Lower leg skin (tissue), 4 donors: ENCODE data around the gene PPP2R5C. TPM values are rescaled to one million over a fixed set of nuclear protein-coding genes. Genes with fewer than 3 reads are reported as not detected.
A peak's percentile ranks its signal among the peaks of the same experiment; 100 is the strongest.

Source experiments
- DNase-seq, 2 donors: peaks; one replicate each; pipeline ENCODE4 v3.0.0-alpha.2; 2019; ENCODE audit warnings: low spot score in 2 of 2
- H3K4me3 ChIP-seq: fragments of 200-600 bp; sonication (generic); 2 replicates; pipeline ENCODE4 v1.5.1; 2017; ENCODE audit warnings: mild to moderate bottlenecking, low read depth; ENCODE audit not compliant: poor library complexity, severe bottlenecking
- POLR2A ChIP-seq, 2 donors: fragments of 450-650 bp; IDR thresholded peaks; one replicate each; pipeline ENCODE4 v1.6.1; 2016 to 2017; ENCODE audit warnings: antibody characterized with exemption in 2 of 2, mild to moderate bottlenecking in 1 of 2, moderate library complexity in 1 of 2
- WGBS, 2 donors: methylation state at CpG; one replicate each; pipeline ENCODE4 v1.1.5; 2018; 5-methylcytosine and 5-hydroxymethylcytosine counted together
- intact Hi-C: fragments of 100-400 bp; cut with DNase I; formaldehyde crosslinking; loops from one replicate; pipeline ENCODE4 v1.15.0; 2023; ENCODE audit warnings: low total_unique reads
- total RNA-seq, 4 donors: library from RNA; depleted of rRNA; stranded (reverse); fragments of >200 nt; gene quantifications; one replicate each; pipeline ENCODE4 v1.1.0, GENCODE V29; 2016
- TF ChIP-seq, protein P1 (sequence below), 3 donors: fragments of 450-650 bp; IDR thresholded peaks; one replicate each; pipeline ENCODE4 v1.5.1; 2016; ENCODE audit warnings: antibody characterized with exemption in 3 of 3, mild to moderate bottlenecking in 3 of 3, moderate library complexity in 2 of 3

PPP2R5C gene
- total RNA-seq, 4 donors from 2014 or later, result 74.6 to 89.9 (median 80.3) TPM

DNA sequence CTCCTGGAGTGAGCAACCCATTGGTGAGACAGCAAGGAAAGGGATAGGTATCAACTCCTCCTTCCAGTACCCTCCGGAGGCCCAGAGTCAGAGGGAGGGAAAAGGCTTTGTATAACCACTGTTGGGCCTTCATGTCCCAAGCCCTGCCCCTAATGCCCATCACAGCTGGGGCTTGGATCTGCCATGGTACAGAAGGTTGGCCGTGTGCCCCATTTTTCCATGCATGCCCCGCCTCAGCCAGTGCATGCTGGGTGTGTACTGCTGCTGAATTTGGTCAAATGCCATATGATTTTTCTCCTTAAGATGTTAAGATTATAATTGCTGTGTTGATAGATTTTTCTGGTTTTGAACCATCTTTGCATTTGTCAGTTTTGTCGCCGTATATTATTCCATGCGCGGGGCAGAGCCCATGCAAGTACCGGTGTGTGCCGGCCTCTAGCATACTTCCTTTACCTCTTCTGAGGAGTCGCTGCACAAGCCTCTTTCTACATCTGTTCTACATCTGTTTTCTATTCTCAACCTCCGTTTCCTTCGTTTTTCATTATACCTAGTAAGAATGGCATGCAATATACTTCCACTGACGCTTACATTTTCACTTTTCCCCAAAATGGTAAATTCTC is 26.6 kb downstream of the PPP2R5C start:
- intact Hi-C loops, result no loop called here
- DNase-seq, result no peak
- 63 to 64% methylated on average over 13 of the region's 13 CpGs for WGBS, 2 donors
- H3K4me3 ChIP-seq, result no peak overlapping the region
- no peak for TF ChIP-seq POLR2A (IDR thresholded peaks at IDR 0.05)
- TF ChIP-seq, protein P1, sequence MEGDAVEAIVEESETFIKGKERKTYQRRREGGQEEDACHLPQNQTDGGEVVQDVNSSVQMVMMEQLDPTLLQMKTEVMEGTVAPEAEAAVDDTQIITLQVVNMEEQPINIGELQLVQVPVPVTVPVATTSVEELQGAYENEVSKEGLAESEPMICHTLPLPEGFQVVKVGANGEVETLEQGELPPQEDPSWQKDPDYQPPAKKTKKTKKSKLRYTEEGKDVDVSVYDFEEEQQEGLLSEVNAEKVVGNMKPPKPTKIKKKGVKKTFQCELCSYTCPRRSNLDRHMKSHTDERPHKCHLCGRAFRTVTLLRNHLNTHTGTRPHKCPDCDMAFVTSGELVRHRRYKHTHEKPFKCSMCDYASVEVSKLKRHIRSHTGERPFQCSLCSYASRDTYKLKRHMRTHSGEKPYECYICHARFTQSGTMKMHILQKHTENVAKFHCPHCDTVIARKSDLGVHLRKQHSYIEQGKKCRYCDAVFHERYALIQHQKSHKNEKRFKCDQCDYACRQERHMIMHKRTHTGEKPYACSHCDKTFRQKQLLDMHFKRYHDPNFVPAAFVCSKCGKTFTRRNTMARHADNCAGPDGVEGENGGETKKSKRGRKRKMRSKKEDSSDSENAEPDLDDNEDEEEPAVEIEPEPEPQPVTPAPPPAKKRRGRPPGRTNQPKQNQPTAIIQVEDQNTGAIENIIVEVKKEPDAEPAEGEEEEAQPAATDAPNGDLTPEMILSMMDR (IDR thresholded peaks at IDR 0.05), result no peak

DNA sequence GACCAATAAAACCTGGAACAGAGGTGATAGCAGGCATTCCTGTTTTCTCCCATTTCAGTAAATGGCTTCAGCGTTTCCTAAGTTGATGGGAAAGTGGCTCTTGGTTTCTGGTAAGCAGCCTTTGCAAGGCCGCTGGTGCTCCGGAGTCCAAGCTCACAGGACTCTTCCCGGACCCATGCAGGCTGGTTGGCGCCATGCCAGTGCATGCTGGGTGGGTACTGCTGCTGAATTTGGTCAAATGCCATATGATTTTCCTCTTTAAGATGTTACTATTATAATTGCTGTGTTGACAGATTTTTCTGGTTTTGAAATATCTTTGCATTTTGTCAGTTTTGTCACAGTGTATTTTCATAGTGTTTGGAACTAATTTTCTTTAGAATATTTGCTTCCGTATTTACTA is 27.7 kb downstream of the PPP2R5C start:
- DNase-seq, result peak in 1 of 2 donors; percentile 76
- intact Hi-C loops, result no loop called here
- 62 to 64% methylated on average over 6 of the region's 6 CpGs for WGBS, 2 donors
- no peak overlapping the region for H3K4me3 ChIP-seq
- TF ChIP-seq, protein P1 (IDR thresholded peaks at IDR 0.05), result no peak
- TF ChIP-seq POLR2A (IDR thresholded peaks at IDR 0.05), result no peak

DNA sequence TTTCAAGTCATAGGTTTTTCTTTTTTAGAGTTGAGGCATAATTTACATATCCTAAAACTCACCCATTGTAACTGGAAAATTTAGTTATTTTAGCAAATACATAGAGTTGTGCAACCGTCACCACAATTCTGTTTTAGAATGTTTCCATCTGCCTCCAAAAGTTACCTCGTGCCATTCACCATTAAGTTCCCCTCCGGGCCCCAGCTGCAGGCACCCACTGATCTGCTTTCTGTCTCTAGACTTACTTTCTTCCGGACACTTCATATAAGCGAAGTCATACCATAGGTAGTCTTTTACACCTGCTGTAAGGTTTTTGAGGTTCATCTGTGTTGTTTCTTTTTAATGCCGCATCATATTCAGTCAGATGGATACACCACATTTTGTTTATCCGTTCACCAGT is 28.7 kb downstream of the PPP2R5C start:
- intact Hi-C loops, result no loop called here
- H3K4me3 ChIP-seq, result no peak overlapping the region
- DNase-seq, result no peak
- TF ChIP-seq POLR2A (IDR thresholded peaks at IDR 0.05), result no peak
- TF ChIP-seq, protein P1 (IDR thresholded peaks at IDR 0.05), result no peak
- 93% methylated on average over 7 of the region's 7 CpGs for WGBS, 2 donors

DNA sequence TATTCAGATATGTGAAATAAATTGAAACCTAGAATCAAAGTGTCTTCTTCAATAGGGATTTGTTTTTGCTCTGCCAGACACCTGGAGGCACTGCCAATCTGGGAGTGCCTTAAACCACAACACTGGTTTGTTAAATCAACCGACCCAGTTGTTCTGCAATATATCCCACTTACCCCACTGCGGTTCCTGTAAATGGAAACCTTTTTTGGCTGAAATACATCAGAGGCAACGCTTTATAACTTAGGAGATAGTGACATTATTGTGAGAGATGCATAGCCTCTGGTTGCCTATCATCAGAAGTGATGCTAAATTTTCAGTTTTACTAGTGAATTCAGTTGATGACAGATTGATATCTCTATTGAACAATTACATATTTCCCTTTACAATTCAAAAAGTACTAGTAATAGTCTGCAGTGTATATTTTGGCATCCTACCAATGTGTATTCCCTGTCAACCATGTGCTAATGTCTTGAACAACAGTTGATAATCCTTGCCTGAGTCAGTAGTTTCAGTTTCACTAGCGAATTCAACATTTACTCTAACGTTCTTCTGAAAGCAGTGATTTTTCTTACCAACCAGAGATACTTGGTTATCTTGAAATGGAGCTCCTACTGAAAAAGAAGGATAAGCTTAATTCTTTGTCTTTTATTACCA is 30.5 kb downstream of the PPP2R5C start:
- H3K4me3 ChIP-seq, result no peak overlapping the region
- intact Hi-C loops, result no loop called here
- DNase-seq, result no peak
- 22 to 28% methylated on average over 5 of the region's 5 CpGs for WGBS, 2 donors
- TF ChIP-seq, protein P1 (IDR thresholded peaks at IDR 0.05), result no peak
- no peak for TF ChIP-seq POLR2A (IDR thresholded peaks at IDR 0.05)

DNA sequence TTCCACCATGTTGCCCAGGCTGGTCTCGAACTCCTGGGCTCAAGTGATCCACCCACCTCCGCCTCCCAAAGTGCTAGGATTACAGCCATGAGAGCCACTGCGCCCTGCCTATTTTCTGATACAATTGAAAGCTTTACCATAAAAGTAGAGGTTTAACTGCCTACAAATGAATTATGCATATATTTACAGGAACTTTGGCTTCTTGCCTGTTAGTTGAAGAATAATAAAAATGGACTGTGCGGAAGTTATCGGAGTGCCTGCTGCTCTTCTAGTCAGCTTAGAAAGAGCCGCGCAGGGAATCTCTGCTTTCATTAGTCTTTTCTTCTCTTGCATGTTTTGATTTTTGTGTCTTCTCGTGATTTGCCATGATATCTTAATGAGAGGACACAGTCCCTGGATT is 34.5 kb downstream of the PPP2R5C start:
- TF ChIP-seq, protein P1 (IDR thresholded peaks at IDR 0.05), result no peak
- no peak for TF ChIP-seq POLR2A (IDR thresholded peaks at IDR 0.05)
- intact Hi-C loops, result no loop called here
- no peak overlapping the region for H3K4me3 ChIP-seq
- no peak for DNase-seq
- 97 to 98% methylated on average over 8 of the region's 8 CpGs for WGBS, 2 donors
